ENCODE measurements around the gene FNDC3B. TPM values are rescaled to one million over a fixed set of nuclear protein-coding genes. Genes with fewer than 3 reads are reported as not detected.
A peak's percentile ranks its signal among the peaks of the same experiment; 100 is the strongest.

Gene FNDC3B
- total and polyA plus RNA-seq, 9 of the 15 experiments (the other 6 are each of a cell fraction or from before 2014, with no cell fraction given) = 7.0 to 35.8 (median 16.2) TPM

- intact Hi-C loops (cut with micrococcal nuclease) = loop anchor here (5.0 kb wide), 1 partner anchor 39 kb away; no protein-coding TSS in a partner anchor
- no peak overlapping the region for H3K27ac ChIP-seq (ENCODE audit: extremely low read depth, low read depth, low read length)
- DNase-seq (ENCODE audit: extremely low read depth in 1 of 4, low spot score in 3 of 4) (no peak), FAIRE-seq (no peak), ATAC-seq (peak; percentile 9; the same call in 2 of the 3 replicates)
- no peak overlapping the region for H3K4me3 ChIP-seq
- ChIA-PET POLR2A (interaction anchor here (0.6 to 2.5 kb wide), 3 partner anchors 13 to 27 kb away, joined by 5 to 7 read pairs (median 5); no protein-coding TSS in a partner anchor), CTCF (ENCODE audit: low intra/inter-chr PET ratio) (no interaction called here)
- H3K9me1 ChIP-seq (ENCODE audit: control insufficient read depth, insufficient read depth, low read length) = no peaks in the 10 kb centered on the region
- no TSS peak for BruUV-seq (replicated peaks)
- H3K9ac ChIP-seq (ENCODE audit: insufficient read depth in 1 of 2, low read depth in 2 of 2, low read length in 2 of 2) = no peak overlapping the region; a peak in 1 of 4 replicates
- H2AFZ ChIP-seq (ENCODE audit: low read depth, low read length) = no peak overlapping the region
- peaks cover 14 to 73% of the 10 kb centered on the region in 2 experiments for H3K4me1 ChIP-seq (replicated peaks in 1 of 2; ENCODE audit: control insufficient read depth in 2 of 2, insufficient read depth in 2 of 2, low read length in 2 of 2)
- in situ Hi-C loops (cut with MboI) = no loop called here
- no peak for TF ChIP-seq U2AF1 (optimal IDR thresholded peaks at IDR 0.05; ENCODE audit: low read depth, low read length)
- no peak for TF ChIP-seq RFX5 (IDR thresholded peaks at IDR 0.05; ENCODE audit: low read depth, low read length)
- no peak for TF ChIP-seq ZNF740 (CRISPR knock-in tag; IDR thresholded peaks at IDR 0.05)
- TF ChIP-seq ZNF740 (tag; IDR thresholded peaks at IDR 0.05) = no peak
- TF ChIP-seq ZNF174 (CRISPR knock-in tag; IDR thresholded peaks at IDR 0.05) = no peak
- TF ChIP-seq KLF1 (tag; IDR thresholded peaks at IDR 0.05) = no peak
- no peak for TF ChIP-seq ETV1 (tag; conservative IDR thresholded peaks at IDR 0.05; ENCODE audit: low read depth)
- TF ChIP-seq KHSRP (IDR thresholded peaks at IDR 0.05) = no peak
- peaks cover 2% of the 10 kb centered on the region; the same call in 1 of the 2 replicates for H3K9me3 ChIP-seq (replicated peaks; ENCODE audit: control insufficient read depth, insufficient read depth, low read depth, low read length)
- H3K79me2 ChIP-seq (ENCODE audit: control insufficient read depth, insufficient read depth, low read length) = peaks cover 99% of the 10 kb centered on the region
- WGBS (ENCODE audit: insufficient coverage, low coverage, missing lambda C conversion rate) = 54% methylated on average over 6 of the region's 6 CpGs
- no peak overlapping the region for H3K4me2 ChIP-seq (ENCODE audit: insufficient read depth, low read length)
- H3K27me3 ChIP-seq (ENCODE audit: control insufficient read depth in 2 of 2, insufficient read depth in 2 of 2, low read length in 2 of 2) = no peaks in the 10 kb centered on the region
- H4K20me1 ChIP-seq (replicated peaks; ENCODE audit: control insufficient read depth, insufficient read depth, low read length) = peaks cover 1% of the 10 kb centered on the region; the same call in 1 of the 2 replicates
- peaks cover 18% of the 10 kb centered on the region; the same call in 2 of the 3 replicates for H3K36me3 ChIP-seq (ENCODE audit: control insufficient read depth, insufficient read depth, low read length)
Observed at GRCh38 chr3:172067837-172068440, 28.6 kb downstream of the FNDC3B start.
